ENCODE results near the gene IPO9. TPM values are rescaled to one million over a fixed set of nuclear protein-coding genes. Genes with fewer than 3 reads are reported as not detected.
A peak's percentile ranks its signal among the peaks of the same experiment; 100 is the strongest.

IPO9 gene
- total and polyA plus RNA-seq, 2 of the 4 experiments (the other 2 are of a cell fraction), result 14.0 to 23.4 TPM

DNA sequence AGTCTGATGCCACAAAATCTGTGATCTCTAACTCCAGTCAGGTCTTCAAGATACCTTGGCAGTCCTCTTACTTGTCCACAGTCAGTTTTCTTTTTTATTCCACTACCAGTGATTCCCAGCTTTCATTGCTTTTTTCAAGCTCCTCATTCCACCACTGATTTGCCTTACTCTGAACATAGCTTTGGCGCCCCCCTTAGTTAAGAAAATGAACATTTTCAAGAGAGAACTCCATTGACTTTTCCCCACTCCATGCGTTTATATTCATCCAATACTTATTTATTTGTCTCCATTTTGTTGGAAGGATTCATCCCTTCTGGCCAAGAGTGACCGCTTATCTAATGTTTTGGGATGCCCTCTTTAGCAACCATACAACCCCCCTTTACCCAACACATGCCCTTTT, 33.9 kb upstream of the IPO9 start:
- in situ Hi-C loops (cut with MboI; ENCODE audit: low sequenced_read_pairs), result no loop called here
- Histone ChIP-seq H3K9me1 (ENCODE audit: insufficient read depth, low read length) (peaks cover 17% of the 10 kb centered on the region), H3K27ac (ENCODE audit: insufficient read depth, low read length) (no peak overlapping the region), H2BK5ac (ENCODE audit: low read depth, low read length, poor library complexity, severe bottlenecking) (peak overlapping the region; percentile 11), H3K14ac (replicated peaks; ENCODE audit: low read depth, low read length) (no peak overlapping the region), H4K91ac (ENCODE audit: insufficient read depth, low read depth, low read length) (no peak overlapping the region), H4K5ac (ENCODE audit: low read depth, low read length) (no peak overlapping the region), H3K79me1 (ENCODE audit: low read depth in 1 of 2, low read length in 2 of 2) (peaks cover 8 to 48% of the 10 kb centered on the region in 2 experiments; a peak in 3 of 4 replicates), H3K9me3 (ENCODE audit: control insufficient read depth, insufficient read depth, low read length) (no peaks in the 10 kb centered on the region), H2AK9ac (replicated peaks; ENCODE audit: low read depth, low read length, poor library complexity) (no peak overlapping the region), H3K4me3 (ENCODE audit: insufficient read depth, low read depth, low read length) (no peak overlapping the region), H4K8ac (ENCODE audit: low read depth in 2 of 2, low read length in 2 of 2) (no peak overlapping the region), H3K27me3 (ENCODE audit: control insufficient read depth, insufficient read depth, low read length) (no peaks in the 10 kb centered on the region), H3K36me3 (ENCODE audit: control insufficient read depth, insufficient read depth, low read length) (peaks cover 48% of the 10 kb centered on the region), H2BK15ac (ENCODE audit: low read depth, low read length) (no peak overlapping the region), H3K4ac (ENCODE audit: low read depth, low read length) (no peak overlapping the region), H3K18ac (ENCODE audit: low read depth, low read length) (no peak overlapping the region), H3K4me2 (ENCODE audit: low read depth, low read length) (no peak overlapping the region), H3K56ac (ENCODE audit: extremely low read depth, insufficient read depth, low read length) (no peak overlapping the region), H2BK120ac (ENCODE audit: low read depth, low read length) (no peak overlapping the region), H2AFZ (replicated peaks; ENCODE audit: low read length, poor library complexity) (no peak overlapping the region), H3K4me1 (ENCODE audit: control insufficient read depth, insufficient read depth, low read length) (peaks cover 24% of the 10 kb centered on the region), H3K23ac (ENCODE audit: low read depth, low read length) (no peak overlapping the region), H2AK5ac (ENCODE audit: low read depth, low read length) (no peak overlapping the region), H2BK20ac (ENCODE audit: low read depth, low read length) (no peak overlapping the region), H4K20me1 (ENCODE audit: insufficient read depth, low read length) (peaks cover 4% of the 10 kb centered on the region; the same call in 1 of the 2 replicates), H3K9ac (ENCODE audit: low read depth, low read length) (no peak overlapping the region)
- BruUV-seq (replicated peaks), result no TSS peak
- TF ChIP-seq MXI1 (IDR thresholded peaks at IDR 0.05; ENCODE audit: borderline replicate concordance, low read depth, low read length) (no peak), USF2 (IDR thresholded peaks at IDR 0.05; ENCODE audit: low read depth, low read length) (no peak), CHD1 (IDR thresholded peaks at IDR 0.05; ENCODE audit: low read depth, low read length) (no peak), SMC3 (IDR thresholded peaks at IDR 0.05; ENCODE audit: low read depth, low read length) (peak; percentile 41), MAFK (IDR thresholded peaks at IDR 0.05; ENCODE audit: low read depth, low read length) (no peak), CTCF (conservative IDR thresholded peaks at IDR 0.05; ENCODE audit: low read depth, low read length) (peak; percentile 50), RAD21 (IDR thresholded peaks at IDR 0.05; ENCODE audit: low read length) (peak; percentile 50)
- intact Hi-C loops (cut with micrococcal nuclease), result no loop called here
- DNase-seq (no peak), ATAC-seq (ENCODE audit: low read depth) (no peak)
- dilution Hi-C loops (cut with HindIII; ENCODE audit: low sequenced_read_pairs, unreplicated experiment), result no loop called here
- ChIA-PET CTCF (interaction anchor here (0.7 to 1.1 kb wide), 2 partner anchors 49 to 98 kb away, joined by 3 read pairs; no protein-coding TSS in a partner anchor), POLR2A (ENCODE audit: unreplicated experiment) (no interaction called here)
- no CpG with 5 or more reads among the region's 3 CpGs for WGBS, 2 experiments (ENCODE audit: extremely low coverage in 2 of 2, insufficient read length in 1 of 2)
